ENCODE measurements around the gene MYH10. TPM values are rescaled to one million over a fixed set of nuclear protein-coding genes. Genes with fewer than 3 reads are reported as not detected.

The MYH10 gene
- total and polyA plus RNA-seq, 9 of the 15 experiments (the other 6 are each of a cell fraction or from before 2014, with no cell fraction given) = 16.3 to 95.3 (median 39.7) TPM

- TSS peak; percentile 57 for BruUV-seq (replicated peaks)
- DNase-seq (ENCODE audit: extremely low read depth in 1 of 4, low spot score in 3 of 4) (peak; percentile 16 to 78 (median 38)), ATAC-seq (no peak; the same call in 2 of the 3 replicates), FAIRE-seq (peak; percentile 77)
- Histone ChIP-seq H3K9ac (ENCODE audit: insufficient read depth in 1 of 2, low read depth in 2 of 2, low read length in 2 of 2) (peak overlapping the region in 1 of 2 experiments; percentile 37; a peak in 2 of 4 replicates), H2AFZ (ENCODE audit: low read depth, low read length) (no peak overlapping the region), H3K79me2 (ENCODE audit: control insufficient read depth, insufficient read depth, low read length) (peaks cover 68% of the 10 kb centered on the region), H3K36me3 (ENCODE audit: control insufficient read depth, insufficient read depth, low read length) (peaks cover 16% of the 10 kb centered on the region; the same call in 2 of the 3 replicates), H3K9me3 (replicated peaks; ENCODE audit: control insufficient read depth, insufficient read depth, low read depth, low read length) (no peaks in the 10 kb centered on the region), H4K20me1 (replicated peaks; ENCODE audit: control insufficient read depth, insufficient read depth, low read length) (peaks cover 20% of the 10 kb centered on the region), H3K27ac (ENCODE audit: extremely low read depth, low read depth, low read length) (peak overlapping the region; percentile 59), H3K4me2 (ENCODE audit: insufficient read depth, low read length) (peak overlapping the region; percentile 82), H3K4me3 (peak overlapping the region; percentile 14; the same call in 1 of the 2 replicates), H3K27me3 (ENCODE audit: control insufficient read depth in 2 of 2, insufficient read depth in 2 of 2, low read length in 2 of 2) (no peaks in the 10 kb centered on the region), H3K4me1 (replicated peaks in 1 of 2; ENCODE audit: control insufficient read depth in 2 of 2, insufficient read depth in 2 of 2, low read length in 2 of 2) (peaks cover 17 to 18% of the 10 kb centered on the region in 2 experiments; a peak in 4 of 5 replicates), H3K9me1 (ENCODE audit: control insufficient read depth, insufficient read depth, low read length) (no peaks in the 10 kb centered on the region)
- CTCF ChIA-PET (ENCODE audit: low intra/inter-chr PET ratio) = no interaction called here
- POLR2A ChIA-PET = interaction anchor here (0.6 to 0.8 kb wide), 4 partner anchors 9 to 42 kb away, joined by 3 to 4 read pairs (median 3); no protein-coding TSS in a partner anchor
- in situ Hi-C loops (cut with MboI) = no loop called here
- 2% methylated on average over 8 of the region's 8 CpGs for WGBS (ENCODE audit: insufficient coverage, low coverage, missing lambda C conversion rate)
- intact Hi-C loops (cut with micrococcal nuclease) = no loop called here
- TF ChIP-seq TEAD4 (IDR thresholded peaks at IDR 0.05; ENCODE audit: low read length) (peak; percentile 79), TEAD4 (CRISPR knock-in tag; IDR thresholded peaks at IDR 0.05; ENCODE audit: borderline replicate concordance) (no peak), ZFPM2 (CRISPR knock-in tag; IDR thresholded peaks at IDR 0.05) (no peak), CCNT2 (IDR thresholded peaks at IDR 0.05; ENCODE audit: borderline replicate concordance, extremely low read depth, insufficient read length, low read depth, low read length) (peak; percentile 38), TAL1 (IDR thresholded peaks at IDR 0.05) (peak; percentile 80), FOXM1 (IDR thresholded peaks at IDR 0.05; ENCODE audit: low read depth) (peak; percentile 47; the same call in 1 of the 2 replicates), FOXM1 (CRISPR knock-in tag; IDR thresholded peaks at IDR 0.05; ENCODE audit: low read depth) (no peak), HDAC1 (IDR thresholded peaks at IDR 0.05) (peak in 1 of 2 experiments; percentile 26; a peak in 1 of 4 replicates), HDAC2 (IDR thresholded peaks at IDR 0.05) (peak; percentile 20; the same call in 1 of the 2 replicates), TFAM (CRISPR knock-in tag; conservative IDR thresholded peaks at IDR 0.05) (no peak), KAT8 (IDR thresholded peaks at IDR 0.05; ENCODE audit: low read depth) (0 out of 2 replicates have a peak, but pooled peaks have one; percentile 46), NCOR1 (IDR thresholded peaks at IDR 0.05) (peak; percentile 63), HDAC3 (IDR thresholded peaks at IDR 0.05; ENCODE audit: borderline replicate concordance, partially characterized antibody) (peak; percentile 22), ZMIZ1 (IDR thresholded peaks at IDR 0.05; ENCODE audit: low read depth in 2 of 2, low read length in 2 of 2) (peak in 1 of 2 experiments; percentile 28; a peak in 1 of 4 replicates), TAF1 (IDR thresholded peaks at IDR 0.05; ENCODE audit: control insufficient read depth, extremely low read depth, insufficient read depth, low read length, severe bottlenecking) (peak; percentile 3), ZNF24 (IDR thresholded peaks at IDR 0.05) (peak; percentile 90), DPF2 (IDR thresholded peaks at IDR 0.05) (peak; percentile 79), BHLHE40 (IDR thresholded peaks at IDR 0.05; ENCODE audit: low read length) (peak; percentile 92), GATA2 (CRISPR knock-in tag; IDR thresholded peaks at IDR 0.05) (peak; percentile 54), RNF2 (IDR thresholded peaks at IDR 0.05) (peak; percentile 28; the same call in 1 of the 2 replicates)
Measured at GRCh38 chr17:8628609-8629169, 1.8 kb downstream of the MYH10 start.

All from K562 (cell line).